ENCODE results near the gene CLEC4F.

The CLEC4F gene

DNA sequence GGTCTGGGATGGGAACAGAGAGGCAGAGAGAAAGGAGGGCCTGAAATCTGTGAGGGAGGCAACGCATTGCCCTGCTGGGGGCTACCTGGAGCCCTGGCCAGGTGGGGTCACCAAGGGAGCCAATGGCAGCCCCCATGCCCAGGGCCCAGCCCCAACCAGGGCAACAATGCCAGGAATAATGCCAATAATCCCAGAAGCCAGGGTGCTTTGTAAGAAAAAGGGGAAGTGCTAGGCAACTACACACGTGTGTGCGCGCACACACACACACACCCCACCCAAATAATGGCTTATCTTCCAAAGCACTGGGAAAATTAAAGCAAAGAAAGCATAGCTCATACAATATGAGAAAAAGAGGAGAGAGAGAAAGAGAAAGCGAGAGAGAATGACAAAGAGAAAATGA is 7.0 kb upstream of the CLEC4F start:
- no peak overlapping the region for H2AFZ ChIP-seq (ENCODE audit: low read depth, low read length)
- H3K4me2 ChIP-seq (ENCODE audit: low read length, poor library complexity, severe bottlenecking): no peak overlapping the region
- H3K4me1 ChIP-seq (ENCODE audit: control insufficient read depth, insufficient read depth, low read depth, low read length): no peaks in the 10 kb centered on the region
- H3K36me3 ChIP-seq (ENCODE audit: control insufficient read depth in 1 of 2, insufficient read depth in 2 of 2, low read depth in 1 of 2, low read length in 2 of 2): no peaks in the 10 kb centered on the region
- H3K4me3 ChIP-seq (ENCODE audit: insufficient read depth in 1 of 2, low read depth in 1 of 2, low read length in 2 of 2): no peak overlapping the region
- no peak overlapping the region for H3K9ac ChIP-seq (ENCODE audit: low read length)
- no peaks in the 10 kb centered on the region for H3K79me1 ChIP-seq (replicated peaks; ENCODE audit: low read length, poor library complexity, severe bottlenecking)
- no peak for DNase-seq
- no peaks in the 10 kb centered on the region for H3K9me3 ChIP-seq (ENCODE audit: control insufficient read depth, low read length)
- no peak overlapping the region for H3K4ac ChIP-seq (ENCODE audit: low read depth in 1 of 2, low read length in 2 of 2)
- H4K91ac ChIP-seq (ENCODE audit: low read length): no peak overlapping the region
- peaks cover 35 to 42% of the 10 kb centered on the region in 2 experiments for H3K27me3 ChIP-seq (ENCODE audit: control insufficient read depth in 1 of 2, insufficient read depth in 1 of 2, low read length in 2 of 2)
- H4K8ac ChIP-seq (ENCODE audit: low read length): no peak overlapping the region
- no peak overlapping the region for H3K18ac ChIP-seq (ENCODE audit: low read depth in 1 of 2, low read length in 2 of 2)
- 100% methylated on average over 1 of the region's 5 CpGs for WGBS
- H3K27ac ChIP-seq (ENCODE audit: low read length, poor library complexity, severe bottlenecking): no peak overlapping the region
- no peak overlapping the region for H3K14ac ChIP-seq (ENCODE audit: low read length in 2 of 2)
- no peak overlapping the region for H2AK5ac ChIP-seq (ENCODE audit: low read length, severe bottlenecking)
- H2BK15ac ChIP-seq (ENCODE audit: low read depth, poor library complexity, severe bottlenecking): no peak overlapping the region
- no peak overlapping the region for H2BK12ac ChIP-seq (ENCODE audit: low read length in 2 of 2)
- H2BK120ac ChIP-seq (ENCODE audit: low read depth, low read length): no peak overlapping the region
- no peak overlapping the region for H3K23ac ChIP-seq (ENCODE audit: low read length in 2 of 2)
- H2BK5ac ChIP-seq (ENCODE audit: low read depth, low read length, poor library complexity, severe bottlenecking): no peak overlapping the region

DNA sequence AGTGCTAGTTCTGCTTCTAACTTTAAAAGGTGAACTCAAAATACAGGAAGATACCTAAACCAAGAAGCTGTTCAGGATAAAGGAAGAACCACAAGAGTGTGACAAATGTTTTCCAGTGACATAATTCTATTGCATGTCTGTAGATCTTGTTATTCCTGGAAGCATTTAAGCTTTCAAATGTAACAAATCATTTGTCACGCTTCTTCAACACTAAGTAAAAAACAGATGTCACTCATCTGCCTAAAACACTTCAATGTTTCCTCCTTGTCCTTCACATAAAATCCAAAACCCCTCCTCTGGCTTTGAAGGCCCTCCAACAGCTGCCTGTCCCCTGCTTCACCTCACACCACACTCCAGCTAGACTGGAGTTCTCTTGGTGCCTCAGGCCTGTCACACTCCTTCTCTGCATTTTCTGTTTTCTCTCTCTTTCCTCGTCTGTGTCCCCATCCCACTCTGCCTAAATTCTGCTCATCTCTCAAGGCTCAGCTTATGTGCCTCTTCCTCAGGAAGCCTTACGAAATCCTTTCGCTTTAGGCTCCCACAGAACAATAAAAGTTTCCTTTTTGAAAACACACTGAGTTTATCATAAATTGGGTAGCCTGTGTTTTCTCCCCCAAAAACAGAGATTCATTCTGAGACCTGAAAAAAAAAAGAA is 6.4 kb upstream of the CLEC4F start:
- H3K4me1 ChIP-seq (ENCODE audit: control insufficient read depth, insufficient read depth, low read depth, low read length): no peaks in the 10 kb centered on the region
- no peak overlapping the region for H4K8ac ChIP-seq (ENCODE audit: low read length)
- H2BK15ac ChIP-seq (ENCODE audit: low read depth, poor library complexity, severe bottlenecking): no peak overlapping the region
- no peak overlapping the region for H2AK5ac ChIP-seq (ENCODE audit: low read length, severe bottlenecking)
- H3K4ac ChIP-seq (ENCODE audit: low read depth in 1 of 2, low read length in 2 of 2): no peak overlapping the region
- H3K79me1 ChIP-seq (replicated peaks; ENCODE audit: low read length, poor library complexity, severe bottlenecking): no peaks in the 10 kb centered on the region
- no peak overlapping the region for H3K27ac ChIP-seq (ENCODE audit: low read length, poor library complexity, severe bottlenecking)
- H3K4me3 ChIP-seq (ENCODE audit: insufficient read depth in 1 of 2, low read depth in 1 of 2, low read length in 2 of 2): no peak overlapping the region
- no peak overlapping the region for H2AFZ ChIP-seq (ENCODE audit: low read depth, low read length)
- H3K27me3 ChIP-seq (ENCODE audit: control insufficient read depth in 1 of 2, insufficient read depth in 1 of 2, low read length in 2 of 2): peaks cover 35 to 42% of the 10 kb centered on the region in 2 experiments
- no peak overlapping the region for H2BK120ac ChIP-seq (ENCODE audit: low read depth, low read length)
- 67% methylated on average over 4 of the region's 4 CpGs for WGBS
- H3K18ac ChIP-seq (ENCODE audit: low read depth in 1 of 2, low read length in 2 of 2): no peak overlapping the region
- no peak overlapping the region for H3K23ac ChIP-seq (ENCODE audit: low read length in 2 of 2)
- H3K4me2 ChIP-seq (ENCODE audit: low read length, poor library complexity, severe bottlenecking): no peak overlapping the region
- no peak overlapping the region for H3K14ac ChIP-seq (ENCODE audit: low read length in 2 of 2)
- DNase-seq: no peak
- H3K9me3 ChIP-seq (ENCODE audit: control insufficient read depth, low read length): no peaks in the 10 kb centered on the region
- H3K36me3 ChIP-seq (ENCODE audit: control insufficient read depth in 1 of 2, insufficient read depth in 2 of 2, low read depth in 1 of 2, low read length in 2 of 2): no peaks in the 10 kb centered on the region
- no peak overlapping the region for H2BK12ac ChIP-seq (ENCODE audit: low read length in 2 of 2)
- H3K9ac ChIP-seq (ENCODE audit: low read length): no peak overlapping the region
- H2BK5ac ChIP-seq (ENCODE audit: low read depth, low read length, poor library complexity, severe bottlenecking): no peak overlapping the region
- H4K91ac ChIP-seq (ENCODE audit: low read length): no peak overlapping the region

GRCh38 chr2:70823249-70823648 is 2.9 kb upstream of the CLEC4F start:
- no peaks in the 10 kb centered on the region for H3K36me3 ChIP-seq (ENCODE audit: control insufficient read depth in 1 of 2, insufficient read depth in 2 of 2, low read depth in 1 of 2, low read length in 2 of 2)
- H3K27me3 ChIP-seq (ENCODE audit: control insufficient read depth in 1 of 2, insufficient read depth in 1 of 2, low read length in 2 of 2): peaks cover 31 to 45% of the 10 kb centered on the region in 2 experiments
- 57% methylated on average over 5 of the region's 5 CpGs for WGBS
- no peak overlapping the region for H3K27ac ChIP-seq (ENCODE audit: low read length, poor library complexity, severe bottlenecking)
- no peak overlapping the region for H3K4me2 ChIP-seq (ENCODE audit: low read length, poor library complexity, severe bottlenecking)
- no peak overlapping the region for H2AFZ ChIP-seq (ENCODE audit: low read depth, low read length)
- H3K23ac ChIP-seq (ENCODE audit: low read length in 2 of 2): no peak overlapping the region
- H3K18ac ChIP-seq (ENCODE audit: low read depth in 1 of 2, low read length in 2 of 2): no peak overlapping the region
- H2AK5ac ChIP-seq (ENCODE audit: low read length, severe bottlenecking): no peak overlapping the region
- no peaks in the 10 kb centered on the region for H3K4me1 ChIP-seq (ENCODE audit: control insufficient read depth, insufficient read depth, low read depth, low read length)
- no peak overlapping the region for H3K9ac ChIP-seq (ENCODE audit: low read length)
- H3K14ac ChIP-seq (ENCODE audit: low read length in 2 of 2): no peak overlapping the region
- H2BK12ac ChIP-seq (ENCODE audit: low read length in 2 of 2): no peak overlapping the region
- DNase-seq: no peak
- H2BK5ac ChIP-seq (ENCODE audit: low read depth, low read length, poor library complexity, severe bottlenecking): no peak overlapping the region
- H3K4me3 ChIP-seq (ENCODE audit: insufficient read depth in 1 of 2, low read depth in 1 of 2, low read length in 2 of 2): no peak overlapping the region
- no peak overlapping the region for H2BK120ac ChIP-seq (ENCODE audit: low read depth, low read length)
- H3K79me1 ChIP-seq (replicated peaks; ENCODE audit: low read length, poor library complexity, severe bottlenecking): no peaks in the 10 kb centered on the region
- H4K91ac ChIP-seq (ENCODE audit: low read length): no peak overlapping the region
- H2BK15ac ChIP-seq (ENCODE audit: low read depth, poor library complexity, severe bottlenecking): no peak overlapping the region
- H4K8ac ChIP-seq (ENCODE audit: low read length): no peak overlapping the region
- H3K4ac ChIP-seq (ENCODE audit: low read depth in 1 of 2, low read length in 2 of 2): no peak overlapping the region
- H3K9me3 ChIP-seq (ENCODE audit: control insufficient read depth, low read length): no peaks in the 10 kb centered on the region

DNA sequence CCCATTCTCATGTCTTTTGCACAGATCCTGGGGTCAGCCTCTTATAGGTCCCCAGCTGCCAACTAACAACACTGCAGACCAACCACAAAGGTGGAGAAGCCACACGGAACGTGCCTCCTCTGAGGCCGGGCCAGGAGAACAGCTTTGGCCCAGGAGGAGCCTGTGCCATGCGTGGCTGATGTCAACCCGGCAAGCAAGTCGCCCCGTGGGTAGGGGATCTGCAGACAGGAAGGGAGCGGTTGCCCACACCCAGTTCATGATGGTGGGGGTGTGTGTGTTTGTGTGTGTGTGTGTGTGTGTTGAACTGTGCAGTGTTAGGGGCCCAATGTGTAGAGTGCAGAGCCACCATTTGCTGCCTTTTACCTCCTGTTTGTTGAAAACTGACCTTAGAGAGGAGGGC is 2.4 kb upstream of the CLEC4F start:
- Histone ChIP-seq H3K23ac (ENCODE audit: low read length in 2 of 2) (no peak overlapping the region), H2AFZ (ENCODE audit: low read depth, low read length) (no peak overlapping the region), H2AK5ac (ENCODE audit: low read length, severe bottlenecking) (no peak overlapping the region), H3K14ac (ENCODE audit: low read length in 2 of 2) (no peak overlapping the region), H3K4me1 (ENCODE audit: control insufficient read depth, insufficient read depth, low read depth, low read length) (no peaks in the 10 kb centered on the region), H3K4me2 (ENCODE audit: low read length, poor library complexity, severe bottlenecking) (no peak overlapping the region), H3K18ac (ENCODE audit: low read depth in 1 of 2, low read length in 2 of 2) (no peak overlapping the region), H3K36me3 (ENCODE audit: control insufficient read depth in 1 of 2, insufficient read depth in 2 of 2, low read depth in 1 of 2, low read length in 2 of 2) (no peaks in the 10 kb centered on the region), H2BK120ac (ENCODE audit: low read depth, low read length) (no peak overlapping the region), H3K79me1 (replicated peaks; ENCODE audit: low read length, poor library complexity, severe bottlenecking) (no peaks in the 10 kb centered on the region), H4K91ac (ENCODE audit: low read length) (no peak overlapping the region), H3K4me3 (ENCODE audit: insufficient read depth in 1 of 2, low read depth in 1 of 2, low read length in 2 of 2) (no peak overlapping the region), H3K9me3 (ENCODE audit: control insufficient read depth, low read length) (no peaks in the 10 kb centered on the region), H3K4ac (ENCODE audit: low read depth in 1 of 2, low read length in 2 of 2) (no peak overlapping the region), H2BK12ac (ENCODE audit: low read length in 2 of 2) (no peak overlapping the region), H2BK15ac (ENCODE audit: low read depth, poor library complexity, severe bottlenecking) (no peak overlapping the region), H3K27me3 (ENCODE audit: control insufficient read depth in 1 of 2, insufficient read depth in 1 of 2, low read length in 2 of 2) (peaks cover 27 to 45% of the 10 kb centered on the region in 2 experiments), H2BK5ac (ENCODE audit: low read depth, low read length, poor library complexity, severe bottlenecking) (no peak overlapping the region), H3K9ac (ENCODE audit: low read length) (no peak overlapping the region), H3K27ac (ENCODE audit: low read length, poor library complexity, severe bottlenecking) (no peak overlapping the region), H4K8ac (ENCODE audit: low read length) (no peak overlapping the region)
- no peak for DNase-seq
- 53% methylated on average over 8 of the region's 8 CpGs for WGBS
